DND-41 (cell line): Measurements from ENCODE around the gene DPP3.

Experiments used
- ATAC-seq: fragments of 200-7000 bp; cut with Tn5 transposase; 3 replicates; pipeline ENCODE4 v1.9.1; 2021; ENCODE audit warnings: low read depth; ENCODE audit not compliant: insufficient read depth
- DNase-seq: peaks from one replicate; pipeline ENCODE4 v3.0.0-alpha.2; 2020
- H2AFZ ChIP-seq: 2 replicates; pipeline ENCODE4 v1.6.0; 2012; ENCODE audit warnings: low read depth, low read length
- H3K27ac ChIP-seq: 2 replicates; pipeline ENCODE4 v1.5.1; 2012; ENCODE audit warnings: low read length, inconsistent platforms
- H3K27me3 ChIP-seq: fragments of 200-600 bp; sonication (generic); 2 replicates; pipeline ENCODE4 v1.6.0; 2012; ENCODE audit warnings: low read length, mild to moderate bottlenecking, inconsistent platforms; ENCODE audit not compliant: insufficient read depth, poor library complexity
- H3K36me3 ChIP-seq: 2 replicates; pipeline ENCODE4 v1.5.1; 2012; ENCODE audit warnings: low read length, inconsistent platforms; ENCODE audit not compliant: insufficient read depth
- H3K4me1 ChIP-seq: 2 replicates; pipeline ENCODE4 v1.5.1; 2012; ENCODE audit warnings: mild to moderate bottlenecking, low read length; ENCODE audit not compliant: insufficient read depth
- H3K4me2 ChIP-seq: 2 replicates; pipeline ENCODE4 v1.6.0; 2012; ENCODE audit warnings: mild to moderate bottlenecking, moderate library complexity, low read length, inconsistent platforms; ENCODE audit not compliant: insufficient read depth
- H3K4me3 ChIP-seq, 2 experiments: fragments of 200-600 bp in 1 of 2; shearing (Covaris generic) in 1 of 2; 2 replicates each; pipeline ENCODE4 v1.5.1; 2012 to 2016; ENCODE audit warnings: inconsistent platforms in 2 of 2, low read length in 2 of 2, mild to moderate bottlenecking in 2 of 2, low read depth in 1 of 2, moderate library complexity in 1 of 2
- H3K79me2 ChIP-seq: 2 replicates; pipeline ENCODE4 v1.6.0; 2012; ENCODE audit warnings: low read length, inconsistent platforms; ENCODE audit not compliant: insufficient read depth
- H3K9ac ChIP-seq: 2 replicates; pipeline ENCODE4 v1.6.0; 2012; ENCODE audit warnings: low read depth, mild to moderate bottlenecking, inconsistent platforms, low read length, moderate library complexity
- H3K9me3 ChIP-seq: 2 replicates; pipeline ENCODE4 v1.5.1; 2012; ENCODE audit warnings: low read length, moderate library complexity, mild to moderate bottlenecking, inconsistent platforms; ENCODE audit not compliant: insufficient read depth, severe bottlenecking
- H4K20me1 ChIP-seq: 2 replicates; pipeline ENCODE4 v1.6.0; 2012; ENCODE audit warnings: low read length; ENCODE audit not compliant: insufficient read depth
- CTCF ChIP-seq: IDR thresholded peaks from 2 replicates; pipeline ENCODE4 v1.5.1; 2012; ENCODE audit warnings: borderline replicate concordance, low read length, moderate library complexity, mild to moderate bottlenecking; ENCODE audit not compliant: poor library complexity, severe bottlenecking; ENCODE audit errors: extremely low read depth
- EZH2 ChIP-seq: IDR thresholded peaks from 3 replicates; pipeline ENCODE4 v1.6.1; 2012; ENCODE audit warnings: borderline replicate concordance, low read depth, mild to moderate bottlenecking, moderate library complexity, low read length, inconsistent platforms; ENCODE audit not compliant: severe bottlenecking

The DPP3 gene

GRCh38 chr11:66464916-66465315, 15.3 kb upstream of the DPP3 start:
- no peaks in the 10 kb centered on the region for H3K36me3 ChIP-seq
- TF ChIP-seq EZH2 (no peak), CTCF (no peak)
- no peaks in the 10 kb centered on the region for H3K27me3 ChIP-seq
- H3K4me3 ChIP-seq: no peak overlapping the region
- H2AFZ ChIP-seq: no peak overlapping the region
- no peak for DNase-seq
- no peak overlapping the region for H3K9ac ChIP-seq
- no peaks in the 10 kb centered on the region for H4K20me1 ChIP-seq
- H3K4me2 ChIP-seq: no peak overlapping the region
- peaks cover 21% of the 10 kb centered on the region for H3K4me1 ChIP-seq
- no peak overlapping the region for H3K27ac ChIP-seq
- no peak for ATAC-seq
- H3K79me2 ChIP-seq: no peaks in the 10 kb centered on the region
- H3K9me3 ChIP-seq: no peaks in the 10 kb centered on the region

GRCh38 chr11:66465373-66466224, 14.6 kb upstream of the DPP3 start:
- ATAC-seq (no peak), DNase-seq (no peak)
- peak overlapping the region; percentile 100 for H3K4me2 ChIP-seq
- peak overlapping the region; percentile 72; the same call in 1 of the 2 replicates for H3K9ac ChIP-seq
- no peak overlapping the region for H2AFZ ChIP-seq
- H3K4me3 ChIP-seq: peak overlapping the region in 1 of 2 experiments; percentile 91; a peak in 2 of 4 replicates
- H3K9me3 ChIP-seq: no peaks in the 10 kb centered on the region
- no peak for TF ChIP-seq CTCF
- TF ChIP-seq EZH2: no peak
- H3K79me2 ChIP-seq: no peaks in the 10 kb centered on the region
- H3K27ac ChIP-seq: no peak overlapping the region
- H4K20me1 ChIP-seq: no peaks in the 10 kb centered on the region
- peaks cover 21% of the 10 kb centered on the region for H3K4me1 ChIP-seq
- no peaks in the 10 kb centered on the region for H3K36me3 ChIP-seq
- no peaks in the 10 kb centered on the region for H3K27me3 ChIP-seq

GRCh38 chr11:66466225-66467033, 13.8 kb upstream of the DPP3 start, which contains the start of gene PELI3:
Gene PELI3 (plus strand): TSS chr11:66466905. CDS start chr11:66468129, 1,224 bp downstream.
- Histone ChIP-seq H3K9ac (peak within 1 kb of the TSS; percentile 72), H3K79me2 (no peaks in the 10 kb centered on the region), H3K4me3 (peak within 1 kb of the TSS; percentile 78 to 91), H3K27ac (peak within 1 kb of the TSS; percentile 39; the same call in 1 of the 2 replicates), H3K9me3 (no peaks in the 10 kb centered on the region), H3K27me3 (no peaks in the 10 kb centered on the region), H3K4me1 (peaks cover 21% of the 10 kb centered on the region), H3K36me3 (no peaks in the 10 kb centered on the region), H3K4me2 (peak within 1 kb of the TSS; percentile 100), H2AFZ (peak within 1 kb of the TSS; percentile 61), H4K20me1 (no peaks in the 10 kb centered on the region)
- TF ChIP-seq CTCF (no peak), EZH2 (no peak)
- peak; percentile 92 for DNase-seq
- peak; percentile 86 for ATAC-seq
